GM12878 (cell line): ENCODE data around the gene GANAB. TPM values are rescaled to one million over a fixed set of nuclear protein-coding genes. Genes with fewer than 3 reads are reported as not detected.
A peak's percentile ranks its signal among the peaks of the same experiment; 100 is the strongest.

ENCODE experiments used
- ATAC-seq: fragments of 200-7000 bp; cut with Tn5 transposase; 3 replicates; pipeline ENCODE4 v1.9.1; 2020; ENCODE audit warnings: mild to moderate bottlenecking, moderate library complexity
- BruUV-seq: library from RNA; stranded (reverse); fragments of 400-500 nt; replicated peaks from 2 replicates; lab custom pipeline; 2021; lab: Mats Ljungman, UMichigan
- CTCF ChIA-PET: fragments of 300-600 bp; sonication (Branson Sonifier 250); formaldehyde crosslinking; extraction: SDS; loops from one replicate; lab custom pipeline; 2021; ENCODE audit warnings: inconsistent platforms; lab: Yijun Ruan, JAX
- POLR2A ChIA-PET: fragments of 350-600 bp; formaldehyde crosslinking; extraction: SDS; loops from one replicate; lab custom pipeline; 2021; ENCODE audit warnings: inconsistent platforms; lab: Charles Lee
- RAD21 ChIA-PET: fragments of 300-600 bp; sonication (Branson Sonifier 250); formaldehyde crosslinking; loops from one replicate; lab custom pipeline; 2023; ENCODE audit warnings: antibody characterized with exemption; ENCODE audit not compliant: unreplicated experiment; lab: Charles Lee
- SMC1A ChIA-PET: fragments of 300-600 bp; sonication (Branson Sonifier 250); formaldehyde crosslinking; loops from one replicate; lab custom pipeline; 2023; ENCODE audit not compliant: unreplicated experiment, uncharacterized antibody; lab: Charles Lee
- DNase-seq: peaks from one replicate; pipeline ENCODE4 v3.0.0-alpha.2; 2011; ENCODE audit warnings: low read depth, low spot score
- FAIRE-seq: peaks from 3 replicates; lab custom pipeline; 2011; peaks lifted over from hg19 to GRCh38; lab: Jason Lieb, UNC
- H2AFZ ChIP-seq: 2 replicates; pipeline ENCODE4 v1.6.0; 2011; ENCODE audit warnings: low read depth, low read length, control low read depth; ENCODE audit not compliant: control insufficient read depth
- H3K27ac ChIP-seq: 2 replicates; pipeline ENCODE4 v1.5.1; 2011; ENCODE audit warnings: control low read depth; ENCODE audit not compliant: control insufficient read depth, insufficient read depth
- H3K27me3 ChIP-seq, 2 experiments: replicated peaks in 1 of 2; 2 replicates each; pipeline versions ENCODE4 v1.6.0 to v1.6.1; 2011; ENCODE audit warnings: low read length in 1 of 2; ENCODE audit not compliant: control insufficient read depth in 2 of 2, insufficient read depth in 2 of 2
- H3K36me3 ChIP-seq, 2 experiments: 2 replicates each; pipeline ENCODE4 v1.5.1; 2011; ENCODE audit warnings: low read length in 1 of 2; ENCODE audit not compliant: control insufficient read depth in 2 of 2, insufficient read depth in 2 of 2
- H3K4me1 ChIP-seq: 2 replicates; pipeline ENCODE4 v1.6.1; 2011; ENCODE audit warnings: mild to moderate bottlenecking, low read length, moderate library complexity, mixed read lengths; ENCODE audit not compliant: control insufficient read depth, insufficient read depth
- H3K4me2 ChIP-seq: 2 replicates; pipeline ENCODE4 v1.6.0; 2011; ENCODE audit warnings: control low read depth; ENCODE audit not compliant: control insufficient read depth, insufficient read depth
- H3K4me3 ChIP-seq: fragments of 200-600 bp; sonication (generic); 2 replicates; pipeline ENCODE4 v1.5.1; 2016
- H3K79me2 ChIP-seq: 2 replicates; pipeline ENCODE4 v1.6.0; 2011; ENCODE audit warnings: low read length; ENCODE audit not compliant: control insufficient read depth, insufficient read depth
- H3K9ac ChIP-seq: 2 replicates; pipeline ENCODE4 v1.8.0; 2011; ENCODE audit warnings: low read length, control low read depth, mixed read lengths; ENCODE audit not compliant: control insufficient read depth, insufficient read depth
- H3K9me3 ChIP-seq: replicated peaks from 3 replicates; pipeline ENCODE4 v1.5.1; 2011; ENCODE audit warnings: mild to moderate bottlenecking, low read length; ENCODE audit not compliant: control insufficient read depth, insufficient read depth
- H4K20me1 ChIP-seq: 2 replicates; pipeline ENCODE4 v1.6.0; 2011; ENCODE audit not compliant: control insufficient read depth, insufficient read depth
- EED ChIP-seq: sonication (generic); IDR thresholded peaks from 2 replicates; pipeline ENCODE4 v1.6.1; 2016; ENCODE audit warnings: antibody characterized with exemption, low read depth
- EGR1 ChIP-seq, 2 experiments: IDR thresholded peaks; 1 replicate in 1 of 2; 2 replicates in 1 of 2; pipeline ENCODE4 v1.6.1; 2011 to 2012; ENCODE audit warnings: low read depth in 2 of 2, low read length in 2 of 2, borderline replicate concordance in 1 of 2, mild to moderate bottlenecking in 1 of 2, moderate library complexity in 1 of 2
- GABPA ChIP-seq: IDR thresholded peaks from 2 replicates; pipeline ENCODE4 v1.6.1; 2014; ENCODE audit warnings: antibody characterized with exemption, low read depth, mild to moderate bottlenecking, inconsistent platforms
- HDGF ChIP-seq: fragments of 450-650 bp; IDR thresholded peaks from 2 replicates; pipeline ENCODE4 v1.6.1; 2016; ENCODE audit warnings: antibody characterized with exemption
- NRF1 ChIP-seq: conservative IDR thresholded peaks from 2 replicates; pipeline ENCODE4 v1.6.1; 2011; ENCODE audit warnings: mild to moderate bottlenecking, low read depth, low read length, improper control_type of control experiment
- PAX8 ChIP-seq: fragments of 450-650 bp; IDR thresholded peaks from 2 replicates; pipeline ENCODE4 v1.6.1; 2017; ENCODE audit warnings: mild to moderate bottlenecking, moderate library complexity
- POLR2A ChIP-seq: IDR thresholded peaks from 2 replicates; pipeline ENCODE4 v1.6.1; 2011; ENCODE audit warnings: low read depth, mild to moderate bottlenecking, low read length
- POLR2AphosphoS5 ChIP-seq: IDR thresholded peaks from 2 replicates; pipeline ENCODE4 v1.6.1; 2011; ENCODE audit warnings: mild to moderate bottlenecking, low read length, inconsistent platforms
- RAD51 ChIP-seq: fragments of 450-650 bp; IDR thresholded peaks from 2 replicates; pipeline ENCODE4 v1.6.1; 2016; ENCODE audit warnings: moderate library complexity, mild to moderate bottlenecking, inconsistent platforms
- RCOR1 ChIP-seq: conservative IDR thresholded peaks from 2 replicates; pipeline ENCODE4 v1.6.1; 2012; ENCODE audit warnings: low read depth, low read length, improper control_type of control experiment
- SREBF1 ChIP-seq: IDR thresholded peaks from 2 replicates; pipeline ENCODE4 v1.6.1; 2012; ENCODE audit warnings: mild to moderate bottlenecking, low read length
- TAF1 ChIP-seq: IDR thresholded peaks from 2 replicates; pipeline ENCODE4 v1.6.1; 2011; ENCODE audit warnings: mild to moderate bottlenecking, low read depth, low read length, borderline replicate concordance
- TCF3 ChIP-seq: IDR thresholded peaks from 2 replicates; pipeline ENCODE4 v1.6.1; 2012; ENCODE audit warnings: low read depth, mild to moderate bottlenecking, low read length, borderline replicate concordance; ENCODE audit not compliant: insufficient read depth
- WRNIP1 ChIP-seq: IDR thresholded peaks from 2 replicates; pipeline ENCODE4 v1.6.1; 2011; ENCODE audit warnings: low read depth, low read length, improper control_type of control experiment, borderline replicate concordance
- ZNF687 ChIP-seq: fragments of 450-650 bp; IDR thresholded peaks from 2 replicates; pipeline ENCODE4 v1.6.1; 2017; ENCODE audit warnings: mild to moderate bottlenecking, moderate library complexity
- WGBS: methylation state at CpG from one replicate; pipeline ENCODE4 v1.1.6; 2016; ENCODE audit warnings: low lambda C conversion rate; ENCODE audit not compliant: insufficient replicate concordance, insufficient coverage; ENCODE audit errors: missing lambda C conversion rate; 5-methylcytosine and 5-hydroxymethylcytosine counted together
- in situ Hi-C: fragments of 300-500 bp; cut with MboI; formaldehyde crosslinking; loops from 9 replicates; pipeline ENCODE4 v1.14.3; 2018; ENCODE audit warnings: mixed read lengths
- intact Hi-C: fragments of 100-400 bp; cut with micrococcal nuclease; formaldehyde crosslinking; loops from one replicate; pipeline ENCODE4 v1.14.2; 2022; ENCODE audit not compliant: unreplicated experiment
- polyA plus RNA-seq, 11 experiments: library from polyadenylated mRNA; depleted of rRNA in 4 of 11; unstranded in 6 of 11; stranded (reverse) in 5 of 11; fragments of >200 nt; fragmentation: Nextera tagmentation in 4 of 11; fragmentation: Illumina TruSeq in 1 of 11; extraction: Ambion mirVana in 4 of 11; extraction: Trizol in 1 of 11; gene quantifications; 1 replicate in 1 of 11; 2 replicates in 10 of 11; pipeline versions ENCODE4 v1.2.1 to v1.2.3, GENCODE V29; 2011 to 2016; ENCODE audit warnings: inconsistent platforms in 2 of 11, missing spikeins in 2 of 11, low read depth in 1 of 11
- total RNA-seq, 4 experiments: library from RNA; depleted of rRNA in 3 of 4; stranded (reverse); fragments of >200 nt in 3 of 4; fragmentation: Illumina TruSeq in 1 of 4; extraction: Trizol in 1 of 4; gene quantifications; 2 replicates each; pipeline versions ENCODE4 v1.2.1 to v1.2.3, GENCODE V29; 2013 to 2021
- TF ChIP-seq, protein P1 (sequence below): IDR thresholded peaks from 2 replicates; pipeline ENCODE4 v1.6.1; 2011; ENCODE audit warnings: low read depth, low read length, improper control_type of control experiment, borderline replicate concordance

The GANAB gene
- total and polyA plus RNA-seq, 10 of the 15 experiments (the other 5 are each of a cell fraction or from before 2014, with no cell fraction given), result 4.5 to 175 (median 102) TPM

DNA sequence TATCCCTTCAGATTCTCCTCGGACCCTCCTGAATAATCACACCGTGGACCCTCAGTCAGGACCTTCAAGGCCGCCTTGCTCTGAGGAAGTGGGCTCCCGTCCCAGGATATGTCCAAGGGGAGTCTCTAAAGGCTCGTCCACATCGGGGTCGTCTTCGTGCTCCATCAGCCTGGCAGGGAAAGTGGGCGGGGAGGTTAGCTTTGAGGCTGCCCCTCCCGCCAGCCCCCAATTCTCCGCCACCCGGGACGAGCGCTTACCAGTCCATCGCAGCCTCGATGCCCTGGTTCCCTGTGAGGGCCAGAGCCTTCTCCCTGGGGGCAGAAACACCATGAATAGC, 32.0 kb upstream of the GANAB start:
- FAIRE-seq (no peak), ATAC-seq (no peak; the same call in 2 of the 3 replicates), DNase-seq (no peak)
- peaks cover 20% of the 10 kb centered on the region for H3K79me2 ChIP-seq
- TF ChIP-seq POLR2A (no peak), SREBF1 (no peak), PAX8 (no peak), WRNIP1 (no peak), GABPA (no peak), RAD51 (no peak), EED (no peak), NRF1 (no peak), TAF1 (no peak), POLR2AphosphoS5 (no peak), EGR1 (IDR thresholded peaks at IDR 0.05; ENCODE audit: borderline replicate concordance in 1 of 2, low read depth in 2 of 2, low read length in 2 of 2) (no peak), HDGF (no peak), ZNF687 (no peak), RCOR1 (no peak), TCF3 (no peak)
- TF ChIP-seq, protein P1, sequence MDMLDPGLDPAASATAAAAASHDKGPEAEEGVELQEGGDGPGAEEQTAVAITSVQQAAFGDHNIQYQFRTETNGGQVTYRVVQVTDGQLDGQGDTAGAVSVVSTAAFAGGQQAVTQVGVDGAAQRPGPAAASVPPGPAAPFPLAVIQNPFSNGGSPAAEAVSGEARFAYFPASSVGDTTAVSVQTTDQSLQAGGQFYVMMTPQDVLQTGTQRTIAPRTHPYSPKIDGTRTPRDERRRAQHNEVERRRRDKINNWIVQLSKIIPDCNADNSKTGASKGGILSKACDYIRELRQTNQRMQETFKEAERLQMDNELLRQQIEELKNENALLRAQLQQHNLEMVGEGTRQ, result no peak
- H3K27me3 ChIP-seq, result no peaks in the 10 kb centered on the region
- peak overlapping the region; percentile 78 for H2AFZ ChIP-seq
- no peaks in the 10 kb centered on the region; the same call in 1 of the 2 replicates for H4K20me1 ChIP-seq
- H3K4me3 ChIP-seq, result peak overlapping the region; percentile 89
- H3K4me1 ChIP-seq, result peaks cover 11% of the 10 kb centered on the region
- in situ Hi-C loops, result no loop called here
- BruUV-seq, result no TSS peak
- SMC1A ChIA-PET, result no interaction called here
- CTCF ChIA-PET, result interaction anchor here (1.5 kb wide), 1 partner anchor 11 kb away, joined by 4 read pairs; no protein-coding TSS in a partner anchor
- H3K9me3 ChIP-seq, result no peaks in the 10 kb centered on the region
- peak overlapping the region; percentile 77 for H3K4me2 ChIP-seq
- H3K27ac ChIP-seq, result peak overlapping the region; percentile 94
- H3K9ac ChIP-seq, result peak overlapping the region; percentile 94
- intact Hi-C loops, result no loop called here
- POLR2A ChIA-PET, result interaction anchor here (1.0 to 9.7 kb wide), 2 partner anchors 13 to 56 kb away, joined by 3 to 83 read pairs; partner anchors contain the start of genes C11orf98 and CSKMT
- H3K36me3 ChIP-seq, result peaks cover 0 to 10% of the 10 kb centered on the region in 2 experiments; a peak in 1 of 4 replicates
- WGBS, result 2% methylated on average over 16 of the region's 16 CpGs
- RAD21 ChIA-PET, result no interaction called here
